NCI-H128 (cell line): ENCODE results near the gene GNG12.

ENCODE experiments used
- DNase-seq: peaks from one replicate; lab custom pipeline; 2025; ENCODE audit not compliant: unreplicated experiment; lab: John Stamatoyannopoulos, UW

GNG12 gene

GRCh38 chr1:67755160-67755559 lies 78.1 kb downstream of the GNG12 start:
- no peak for DNase-seq

GRCh38 chr1:67754526-67754920 lies 78.7 kb downstream of the GNG12 start:
- DNase-seq = no peak

- no peak for DNase-seq
Observed at GRCh38 chr1:67753776-67754525, 79.3 kb downstream of the GNG12 start.

GRCh38 chr1:67752306-67752705 lies 81.0 kb downstream of the GNG12 start:
- no peak for DNase-seq

DNA sequence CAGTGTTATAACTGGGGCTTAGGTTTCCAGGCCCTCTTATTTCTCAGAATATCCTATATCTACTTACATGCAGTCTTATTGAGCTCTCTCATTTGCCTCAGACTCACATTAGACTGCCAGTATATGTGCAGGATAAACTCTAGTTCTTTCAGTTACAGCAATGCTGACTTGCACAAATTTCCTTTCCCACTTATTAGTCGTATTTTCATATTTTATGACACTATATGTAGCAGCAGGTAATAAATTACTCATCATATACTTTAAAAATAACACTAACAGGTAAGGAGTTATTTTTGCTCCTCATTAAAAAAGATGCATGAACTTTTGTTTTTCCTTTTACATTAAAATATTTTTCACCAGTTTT lies 82.6 kb downstream of the GNG12 start:
- no peak for DNase-seq

GRCh38 chr1:67749844-67750690 lies 83.2 kb downstream of the GNG12 start:
- DNase-seq = no peak

GRCh38 chr1:67749263-67749843 lies 83.9 kb downstream of the GNG12 start:
- no peak for DNase-seq

DNA sequence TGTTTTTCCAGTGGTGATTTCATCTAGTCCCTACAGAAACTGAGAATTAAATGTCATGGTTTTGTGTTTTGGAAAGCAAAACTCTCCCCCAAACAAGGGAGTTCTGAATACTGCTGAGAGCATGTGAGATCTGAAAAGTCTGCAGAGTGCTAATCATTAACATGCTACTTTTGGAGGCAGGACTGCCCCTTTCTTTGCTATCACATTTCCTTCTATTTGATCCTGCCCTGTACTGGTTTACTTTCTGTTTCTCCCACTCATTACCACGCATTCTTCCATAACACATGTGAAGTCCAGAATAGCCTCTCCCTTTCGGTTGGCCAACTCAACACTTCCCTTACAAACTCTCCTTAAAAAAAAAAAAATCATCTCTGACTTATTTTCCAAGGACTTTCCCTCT lies 84.6 kb downstream of the GNG12 start:
- DNase-seq = no peak

- no peak for DNase-seq
Observed at GRCh38 chr1:67747671-67748546, 85.4 kb downstream of the GNG12 start.

GRCh38 chr1:67745875-67746698 lies 87.2 kb downstream of the GNG12 start:
- no peak for DNase-seq

DNA sequence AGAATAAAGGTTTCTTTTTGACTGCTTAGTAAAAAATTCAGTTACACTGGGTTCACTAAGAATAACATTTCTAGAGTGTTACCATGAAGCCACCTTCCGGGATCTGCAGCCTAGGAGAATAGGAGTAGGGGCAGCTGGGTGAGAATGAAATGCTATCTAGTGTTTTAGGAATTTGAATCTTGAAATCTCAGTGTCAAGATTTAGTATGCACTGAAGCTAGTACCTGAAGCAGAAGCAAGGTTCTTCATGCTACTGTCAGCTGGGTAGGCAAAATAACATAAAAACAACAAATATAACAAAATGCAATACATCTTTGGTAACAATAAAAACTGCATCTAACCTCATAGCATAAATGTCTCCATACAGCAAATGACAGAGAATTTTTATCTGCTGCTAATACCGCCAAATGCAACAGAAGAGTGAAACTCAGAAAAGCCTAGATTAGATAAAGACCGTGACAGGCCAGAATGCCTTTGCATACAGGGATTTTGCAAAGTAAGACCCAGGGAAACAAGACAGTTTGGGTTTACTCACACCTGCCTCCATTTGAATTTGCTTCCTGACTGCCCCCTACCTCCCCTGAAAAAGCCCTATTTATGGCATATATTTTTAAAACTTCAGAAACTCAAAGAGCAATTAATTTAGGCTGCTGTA lies 90.1 kb downstream of the GNG12 start:
- no peak for DNase-seq

DNA sequence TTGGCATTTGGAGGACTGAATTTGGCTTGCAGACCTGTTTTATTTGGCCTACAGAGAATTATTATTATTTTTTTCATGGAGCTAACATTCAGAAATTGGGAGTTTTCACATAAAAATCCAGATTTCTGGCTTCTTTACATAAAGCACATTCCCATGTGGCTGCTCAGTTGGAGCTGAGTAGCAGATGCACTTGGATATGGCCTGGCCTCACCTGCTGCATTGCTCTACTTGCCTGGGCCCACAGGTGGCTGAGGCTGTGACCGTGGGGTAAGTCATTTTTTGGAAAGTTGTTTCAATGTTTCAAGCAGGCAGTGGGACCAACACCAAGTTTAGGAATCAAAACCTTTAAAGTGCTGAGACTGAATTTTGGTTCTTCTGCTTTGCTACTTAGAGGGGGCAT lies 91.5 kb downstream of the GNG12 start:
- DNase-seq = no peak

GRCh38 chr1:67741121-67741520 lies 92.1 kb downstream of the GNG12 start:
- DNase-seq = no peak

GRCh38 chr1:67740543-67740942 lies 92.7 kb downstream of the GNG12 start:
- DNase-seq = no peak

- no peak for DNase-seq
Observed at GRCh38 chr1:67739361-67739760, 93.9 kb downstream of the GNG12 start.

DNA sequence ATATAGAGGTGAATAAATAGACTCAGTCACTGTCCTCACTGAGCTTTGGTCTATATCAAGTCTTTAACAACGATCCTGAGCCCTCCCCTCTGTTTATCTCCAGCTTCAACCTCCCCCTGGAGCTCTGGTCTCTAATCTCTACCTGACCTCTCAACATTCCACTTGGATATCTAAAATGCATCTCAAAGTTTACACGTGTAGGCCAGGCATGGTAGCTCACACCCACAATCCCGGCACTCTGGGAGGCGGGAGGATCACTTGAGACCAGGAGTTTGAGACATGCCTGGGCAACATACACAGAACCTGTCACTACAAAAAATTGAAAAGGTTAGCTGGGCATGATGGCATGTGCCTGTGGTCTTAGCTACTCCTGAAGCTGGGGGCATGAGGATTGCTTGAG lies 94.9 kb downstream of the GNG12 start:
- DNase-seq = no peak

GRCh38 chr1:67737875-67738274 lies 95.4 kb downstream of the GNG12 start:
- DNase-seq = no peak

- DNase-seq = no peak
Observed at GRCh38 chr1:67736750-67737149, 96.5 kb downstream of the GNG12 start.

- DNase-seq = no peak
Observed at GRCh38 chr1:67735806-67736627, 97.2 kb downstream of the GNG12 start.
